Prostate gland (tissue), 2 donors: ENCODE measurements around the gene SERPINB1. TPM values are rescaled to one million over a fixed set of nuclear protein-coding genes. Genes with fewer than 3 reads are reported as not detected.
A peak's percentile ranks its signal among the peaks of the same experiment; 100 is the strongest.

Source experiments
- DNase-seq: peaks from one replicate; pipeline ENCODE4 v3.0.0-alpha.2; 2019; ENCODE audit warnings: low spot score
- H3K27ac ChIP-seq, 2 donors: fragments of 200-600 bp; sonication (generic); 2 replicates each; pipeline ENCODE4 v1.5.1; 2017 to 2019
- H3K27me3 ChIP-seq: fragments of 200-600 bp; sonication (generic); replicated peaks from 2 replicates; pipeline ENCODE4 v1.5.1; 2019; ENCODE audit not compliant: insufficient read depth
- H3K36me3 ChIP-seq, 2 donors: fragments of 200-600 bp; sonication (generic); 1 replicate in 1 of 2; 2 replicates in 1 of 2; pipeline versions ENCODE4 v1.5.1 to v1.8.1; 2017 to 2019
- H3K4me1 ChIP-seq: fragments of 200-600 bp; sonication (generic); replicated peaks from 2 replicates; pipeline ENCODE4 v1.5.1; 2019
- H3K4me3 ChIP-seq, 2 donors: fragments of 200-600 bp; sonication (generic); 2 replicates each; pipeline ENCODE4 v1.5.1; 2017 to 2019
- H3K9me3 ChIP-seq: fragments of 200-600 bp; sonication (generic); 2 replicates; pipeline ENCODE4 v1.5.1; 2017
- POLR2A ChIP-seq: fragments of 450-650 bp; IDR thresholded peaks from one replicate; pipeline ENCODE4 v1.6.1; 2016; ENCODE audit warnings: antibody characterized with exemption, mild to moderate bottlenecking
- POLR2AphosphoS5 ChIP-seq: sonication (generic); formaldehyde crosslinking; IDR thresholded peaks from one replicate; pipeline ENCODE4 v1.6.1; 2017; ENCODE audit warnings: antibody characterized with exemption
- WGBS: methylation state at CpG from one replicate; pipeline ENCODE4 v1.1.5; 2018; 5-methylcytosine and 5-hydroxymethylcytosine counted together
- intact Hi-C: fragments of 100-400 bp; cut with DNase I; formaldehyde crosslinking; loops from one replicate; pipeline ENCODE4 v1.14.2; 2022
- total RNA-seq, 2 donors: library from RNA; depleted of rRNA; stranded (reverse); fragments of >200 nt; gene quantifications; one replicate each; pipeline ENCODE4 v1.1.0, GENCODE V29; 2016
- TF ChIP-seq, protein P1 (sequence below), 4 experiments: fragments of 200-600 bp in 2 of 4; fragments of 450-650 bp in 2 of 4; sonication (generic) in 2 of 4; IDR thresholded peaks; 1 replicate in 3 of 4; 2 replicates in 1 of 4; pipeline ENCODE4 v1.5.1; 2016 to 2019; ENCODE audit warnings: antibody characterized with exemption in 4 of 4, mild to moderate bottlenecking in 2 of 4, moderate library complexity in 2 of 4

SERPINB1 gene
- total RNA-seq, 2 donors from 2014 or later, result 27.5 to 31.1 TPM

- DNase-seq, result no peak
- Histone ChIP-seq H3K4me1 (no peaks in the 10 kb centered on the region), H3K27ac (no peak overlapping the region), H3K36me3 (no peaks in the 10 kb centered on the region), H3K9me3 (no peaks in the 10 kb centered on the region), H3K4me3 (no peak overlapping the region), H3K27me3 (no peaks in the 10 kb centered on the region)
- 58% methylated on average over 4 of the region's 4 CpGs for WGBS
- intact Hi-C loops, result no loop called here
- TF ChIP-seq, protein P1, sequence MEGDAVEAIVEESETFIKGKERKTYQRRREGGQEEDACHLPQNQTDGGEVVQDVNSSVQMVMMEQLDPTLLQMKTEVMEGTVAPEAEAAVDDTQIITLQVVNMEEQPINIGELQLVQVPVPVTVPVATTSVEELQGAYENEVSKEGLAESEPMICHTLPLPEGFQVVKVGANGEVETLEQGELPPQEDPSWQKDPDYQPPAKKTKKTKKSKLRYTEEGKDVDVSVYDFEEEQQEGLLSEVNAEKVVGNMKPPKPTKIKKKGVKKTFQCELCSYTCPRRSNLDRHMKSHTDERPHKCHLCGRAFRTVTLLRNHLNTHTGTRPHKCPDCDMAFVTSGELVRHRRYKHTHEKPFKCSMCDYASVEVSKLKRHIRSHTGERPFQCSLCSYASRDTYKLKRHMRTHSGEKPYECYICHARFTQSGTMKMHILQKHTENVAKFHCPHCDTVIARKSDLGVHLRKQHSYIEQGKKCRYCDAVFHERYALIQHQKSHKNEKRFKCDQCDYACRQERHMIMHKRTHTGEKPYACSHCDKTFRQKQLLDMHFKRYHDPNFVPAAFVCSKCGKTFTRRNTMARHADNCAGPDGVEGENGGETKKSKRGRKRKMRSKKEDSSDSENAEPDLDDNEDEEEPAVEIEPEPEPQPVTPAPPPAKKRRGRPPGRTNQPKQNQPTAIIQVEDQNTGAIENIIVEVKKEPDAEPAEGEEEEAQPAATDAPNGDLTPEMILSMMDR (IDR thresholded peaks at IDR 0.05), result no peak
Observed at GRCh38 chr6:2865694-2866151, 24.1 kb upstream of the SERPINB1 start.

GRCh38 chr6:2865270-2865669, 23.6 kb upstream of the SERPINB1 start:
- 88% methylated on average over 7 of the region's 7 CpGs for WGBS
- Histone ChIP-seq H3K4me3 (no peak overlapping the region), H3K4me1 (no peaks in the 10 kb centered on the region), H3K36me3 (no peaks in the 10 kb centered on the region), H3K27me3 (no peaks in the 10 kb centered on the region), H3K27ac (no peak overlapping the region), H3K9me3 (no peaks in the 10 kb centered on the region)
- intact Hi-C loops, result no loop called here
- DNase-seq, result no peak
- no peak for TF ChIP-seq POLR2AphosphoS5
- TF ChIP-seq, protein P1 (IDR thresholded peaks at IDR 0.05), result no peak
- no peak for TF ChIP-seq POLR2A

GRCh38 chr6:2863901-2864300, 22.2 kb upstream of the SERPINB1 start:
- H3K27me3 ChIP-seq, result no peaks in the 10 kb centered on the region
- no peak overlapping the region for H3K4me3 ChIP-seq
- peak; percentile 41 for DNase-seq
- TF ChIP-seq POLR2A (no peak), POLR2AphosphoS5 (peak; percentile 37)
- TF ChIP-seq, protein P1 (IDR thresholded peaks at IDR 0.05), result no peak
- H3K36me3 ChIP-seq, result no peaks in the 10 kb centered on the region
- H3K9me3 ChIP-seq, result no peaks in the 10 kb centered on the region
- intact Hi-C loops, result no loop called here
- WGBS, result 39% methylated on average over 2 of the region's 2 CpGs
- H3K27ac ChIP-seq, result no peak overlapping the region
- no peaks in the 10 kb centered on the region for H3K4me1 ChIP-seq

GRCh38 chr6:2862712-2863181, 21.1 kb upstream of the SERPINB1 start:
- no peak for DNase-seq
- intact Hi-C loops, result no loop called here
- no peaks in the 10 kb centered on the region for H3K9me3 ChIP-seq
- no peaks in the 10 kb centered on the region for H3K4me1 ChIP-seq
- TF ChIP-seq POLR2AphosphoS5, result no peak
- H3K27me3 ChIP-seq, result no peaks in the 10 kb centered on the region
- no peak overlapping the region for H3K27ac ChIP-seq
- no peak overlapping the region for H3K4me3 ChIP-seq
- WGBS, result 79% methylated on average over 3 of the region's 3 CpGs
- no peaks in the 10 kb centered on the region for H3K36me3 ChIP-seq

GRCh38 chr6:2861822-2862164, 20.1 kb upstream of the SERPINB1 start:
- Histone ChIP-seq H3K27me3 (no peaks in the 10 kb centered on the region), H3K4me1 (no peaks in the 10 kb centered on the region), H3K9me3 (no peaks in the 10 kb centered on the region), H3K4me3 (no peak overlapping the region), H3K27ac (no peak overlapping the region), H3K36me3 (no peaks in the 10 kb centered on the region)
- DNase-seq, result no peak
- 67% methylated on average over 1 of the region's 1 CpG for WGBS
- TF ChIP-seq POLR2AphosphoS5, result no peak
- no peak for TF ChIP-seq POLR2A
- TF ChIP-seq, protein P1 (IDR thresholded peaks at IDR 0.05), result no peak
- intact Hi-C loops, result no loop called here
